AG04450 (cell line): ENCODE results near the gene ABCD3. TPM values are rescaled to one million over a fixed set of nuclear protein-coding genes. Genes with fewer than 3 reads are reported as not detected.
A peak's percentile ranks its signal among the peaks of the same experiment; 100 is the strongest.

Source experiments
- CTCF ChIA-PET: fragments of 300-600, 350-600 bp; formaldehyde crosslinking; extraction: SDS; loops from one replicate; lab custom pipeline; 2022; ENCODE audit warnings: antibody characterized with exemption, inconsistent platforms; lab: Charles Lee
- POLR2A ChIA-PET: fragments of 350-600 bp; formaldehyde crosslinking; extraction: SDS; loops from one replicate; lab custom pipeline; 2021; ENCODE audit warnings: antibody characterized with exemption, inconsistent platforms; lab: Yijun Ruan, JAX
- DNase-seq: peaks from one replicate; pipeline ENCODE4 v3.0.0-alpha.2; 2011; ENCODE audit warnings: low read depth, low spot score
- H3K27ac ChIP-seq: one replicate; pipeline ENCODE4 v1.5.1; 2012; ENCODE audit warnings: low read depth, low read length, control low read depth
- H3K27me3 ChIP-seq: one replicate; pipeline ENCODE4 v1.6.0; 2012; ENCODE audit warnings: low read length; ENCODE audit not compliant: control insufficient read depth, insufficient read depth
- H3K4me3 ChIP-seq: 2 replicates; pipeline ENCODE4 v1.5.1; 2011; ENCODE audit warnings: mild to moderate bottlenecking, low read depth, low read length, control low read depth
- H3K9me3 ChIP-seq: 2 replicates; pipeline ENCODE4 v1.5.1; 2012; ENCODE audit warnings: low read length; ENCODE audit not compliant: control insufficient read depth, insufficient read depth
- polyA plus RNA-seq: library from polyadenylated mRNA; depleted of rRNA; stranded (reverse); fragments of >200 nt; gene quantifications from 2 replicates; pipeline ENCODE4 v1.2.3, GENCODE V29; 2011
- TF ChIP-seq, protein P1 (sequence below): IDR thresholded peaks from 2 replicates; pipeline ENCODE4 v1.5.1; 2011; ENCODE audit warnings: low read depth, low read length, control low read depth, inconsistent platforms

The ABCD3 gene
- polyA plus RNA-seq, 1 experiment, result 34.0 TPM

DNA sequence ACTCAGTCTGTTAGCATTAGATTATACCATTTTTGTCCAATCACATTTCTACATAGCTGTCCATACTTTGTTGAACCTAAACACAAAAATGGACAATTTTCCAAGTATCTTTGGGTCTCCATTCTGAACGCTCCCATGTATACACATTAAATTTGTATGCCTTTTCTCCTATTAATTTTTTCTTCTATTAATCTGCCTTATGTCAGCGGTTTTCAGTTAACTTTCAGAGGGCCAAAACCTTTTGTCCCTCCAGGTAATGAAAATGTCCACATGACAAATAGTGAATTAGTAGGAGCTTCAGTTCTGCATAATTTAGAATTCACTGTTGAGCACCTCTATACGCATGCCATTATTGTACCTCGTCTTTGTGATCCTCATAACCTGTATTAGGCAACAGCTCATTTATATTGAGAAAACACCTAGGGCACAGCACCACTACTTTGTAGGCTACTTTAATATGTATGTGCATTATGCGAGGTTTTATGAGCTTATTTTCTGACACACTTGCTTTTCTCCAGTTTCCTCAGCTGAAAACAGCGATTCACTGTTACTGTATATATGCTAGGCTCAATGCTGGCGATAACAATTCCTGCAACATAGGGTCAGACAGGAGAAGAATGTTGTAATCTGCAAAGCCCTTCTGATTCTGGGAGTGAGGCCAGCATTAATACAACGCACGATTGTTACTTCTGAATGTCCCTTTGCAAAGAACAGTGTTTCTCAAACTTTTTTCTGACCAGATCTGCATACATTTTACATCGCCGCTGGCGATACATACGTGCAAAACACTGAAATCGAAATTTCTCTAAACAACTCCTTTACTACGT lies 1.1 kb upstream of the ABCD3 start:
- DNase-seq, result peak; percentile 65
- TF ChIP-seq, protein P1, sequence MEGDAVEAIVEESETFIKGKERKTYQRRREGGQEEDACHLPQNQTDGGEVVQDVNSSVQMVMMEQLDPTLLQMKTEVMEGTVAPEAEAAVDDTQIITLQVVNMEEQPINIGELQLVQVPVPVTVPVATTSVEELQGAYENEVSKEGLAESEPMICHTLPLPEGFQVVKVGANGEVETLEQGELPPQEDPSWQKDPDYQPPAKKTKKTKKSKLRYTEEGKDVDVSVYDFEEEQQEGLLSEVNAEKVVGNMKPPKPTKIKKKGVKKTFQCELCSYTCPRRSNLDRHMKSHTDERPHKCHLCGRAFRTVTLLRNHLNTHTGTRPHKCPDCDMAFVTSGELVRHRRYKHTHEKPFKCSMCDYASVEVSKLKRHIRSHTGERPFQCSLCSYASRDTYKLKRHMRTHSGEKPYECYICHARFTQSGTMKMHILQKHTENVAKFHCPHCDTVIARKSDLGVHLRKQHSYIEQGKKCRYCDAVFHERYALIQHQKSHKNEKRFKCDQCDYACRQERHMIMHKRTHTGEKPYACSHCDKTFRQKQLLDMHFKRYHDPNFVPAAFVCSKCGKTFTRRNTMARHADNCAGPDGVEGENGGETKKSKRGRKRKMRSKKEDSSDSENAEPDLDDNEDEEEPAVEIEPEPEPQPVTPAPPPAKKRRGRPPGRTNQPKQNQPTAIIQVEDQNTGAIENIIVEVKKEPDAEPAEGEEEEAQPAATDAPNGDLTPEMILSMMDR, result no peak
- Histone ChIP-seq H3K9me3 (no peaks in the 10 kb centered on the region), H3K27me3 (no peaks in the 10 kb centered on the region), H3K4me3 (peak overlapping the region; percentile 69), H3K27ac (peak overlapping the region; percentile 87)
- POLR2A ChIA-PET, result interaction anchor here (1.0 to 1.2 kb wide), 2 partner anchors 9 to 312 kb away, joined by 3 to 5 read pairs; no protein-coding TSS in a partner anchor
- CTCF ChIA-PET, result interaction anchor here (1.0 to 1.6 kb wide), 5 partner anchors 9 to 82 kb away, joined by 3 to 8 read pairs (median 3); no protein-coding TSS in a partner anchor

DNA sequence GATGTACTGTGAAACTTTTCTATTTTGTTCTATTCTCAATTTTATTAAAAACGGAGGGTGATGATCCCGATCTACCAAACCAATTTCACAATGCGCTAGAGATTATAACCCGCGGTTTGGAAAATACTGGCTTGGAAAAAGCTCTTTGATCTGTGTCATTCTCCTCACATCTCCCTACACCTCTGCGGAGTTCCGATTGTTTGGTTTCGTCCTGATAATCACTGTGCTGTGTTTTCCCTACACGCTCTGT lies 536 bp upstream of the ABCD3 start:
- TF ChIP-seq, protein P1, result no peak
- ChIA-PET POLR2A (interaction anchor here (1.0 to 1.2 kb wide), 2 partner anchors 9 to 313 kb away, joined by 3 to 5 read pairs; no protein-coding TSS in a partner anchor), CTCF (interaction anchor here (1.0 to 1.6 kb wide), 5 partner anchors 9 to 82 kb away, joined by 3 to 8 read pairs (median 3); no protein-coding TSS in a partner anchor)
- no peaks in the 10 kb centered on the region for H3K9me3 ChIP-seq
- DNase-seq, result no peak
- no peaks in the 10 kb centered on the region for H3K27me3 ChIP-seq
- H3K27ac ChIP-seq, result peak overlapping the region; percentile 87
- peak overlapping the region; percentile 69 for H3K4me3 ChIP-seq

DNA sequence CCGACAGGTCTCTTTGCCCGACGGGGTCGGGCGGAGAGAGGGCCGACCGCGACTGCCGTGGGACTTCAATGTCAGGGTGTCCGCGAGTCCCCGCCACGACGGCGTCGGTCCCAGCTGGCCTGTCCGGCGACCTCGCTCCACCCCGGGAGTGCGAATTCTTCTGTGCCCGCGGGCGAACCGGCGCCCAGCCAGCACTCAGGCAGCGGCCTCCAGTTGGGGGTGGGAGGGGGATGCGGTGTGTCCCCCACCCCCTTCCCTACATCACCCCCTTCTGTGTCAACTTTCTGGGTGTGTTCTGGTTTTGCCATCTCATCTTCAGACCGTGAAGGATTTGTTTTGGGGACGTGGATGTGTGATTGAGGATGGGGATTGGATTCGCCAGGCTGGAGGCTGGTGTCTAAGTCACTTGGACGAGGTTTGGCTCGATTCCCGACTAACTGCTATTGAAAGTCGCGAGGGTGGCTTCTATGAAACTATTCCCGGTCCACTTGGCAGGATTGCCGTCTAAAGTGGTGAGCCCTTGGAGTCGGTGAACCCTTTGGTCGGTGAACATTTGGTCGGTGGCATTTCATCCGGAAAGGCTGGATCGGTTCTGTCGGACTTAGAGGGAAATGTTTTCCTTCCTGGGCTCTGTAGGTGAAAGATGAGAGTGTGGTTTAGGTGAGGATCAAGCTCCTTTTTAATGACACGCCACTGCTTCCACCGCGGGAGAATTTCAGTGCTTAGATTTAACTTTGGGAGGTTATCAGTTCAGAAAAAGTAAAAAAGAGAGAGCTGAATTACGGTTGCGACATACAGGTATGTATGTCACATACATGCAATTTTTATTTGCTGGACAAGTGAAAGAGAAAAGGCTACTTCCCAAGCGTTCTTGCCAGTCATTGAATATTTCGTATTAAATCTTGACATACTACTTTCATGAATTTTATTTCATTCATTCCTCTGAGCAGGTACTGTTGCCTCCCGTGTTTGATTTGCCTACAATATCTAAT lies 771 bp downstream of the ABCD3 start:
- DNase-seq, result no peak
- Histone ChIP-seq H3K27ac (no peak overlapping the region), H3K27me3 (no peaks in the 10 kb centered on the region)

DNA sequence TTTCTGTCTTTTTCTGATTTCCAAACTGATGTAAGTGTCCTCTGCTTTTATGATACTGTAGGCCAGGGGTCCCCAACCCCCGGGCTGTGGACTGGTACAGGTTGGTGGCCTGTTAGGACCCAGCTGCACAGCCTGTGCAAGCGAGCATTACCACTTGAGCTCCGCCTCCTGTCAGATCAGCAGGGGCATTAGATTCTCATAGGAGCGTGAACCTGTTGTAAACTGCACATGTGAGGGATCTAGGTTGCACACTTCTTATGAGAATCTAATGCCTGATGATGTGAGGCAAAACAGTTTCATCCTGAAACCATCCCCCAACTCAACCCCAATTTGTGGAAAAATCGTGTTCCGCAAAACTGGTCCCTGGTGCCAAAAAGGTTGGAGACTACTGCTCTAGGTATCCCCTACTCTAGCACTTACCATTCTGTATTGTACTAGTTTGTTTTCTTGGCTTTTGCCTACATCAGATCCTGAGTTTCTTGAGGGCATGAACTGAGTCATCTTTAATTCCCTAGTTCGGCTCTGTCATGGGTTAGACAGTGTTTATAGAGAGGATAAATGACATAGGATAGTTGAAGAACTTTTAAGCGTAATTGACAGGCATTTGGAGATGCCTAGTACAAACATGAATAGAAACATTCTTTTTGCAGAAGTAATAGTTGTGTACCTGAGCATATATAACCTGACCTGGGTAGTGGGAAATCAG lies 4.1 kb downstream of the ABCD3 start:
- CTCF ChIA-PET, result interaction anchor here (4.2 kb wide), 1 partner anchor 41 kb away, joined by 27 read pairs; no protein-coding TSS in a partner anchor
- Histone ChIP-seq H3K27me3 (no peaks in the 10 kb centered on the region), H3K9me3 (no peaks in the 10 kb centered on the region), H3K4me3 (no peak overlapping the region), H3K27ac (no peak overlapping the region)
- no peak for DNase-seq
- TF ChIP-seq, protein P1, result no peak
- POLR2A ChIA-PET, result no interaction called here

More for the DNA sequence above, 771 bp downstream of the ABCD3 start:
- POLR2A ChIA-PET, result interaction anchor here (0.6 to 1.2 kb wide), 3 partner anchors 10 to 314 kb away, joined by 3 to 5 read pairs (median 3); no protein-coding TSS in a partner anchor
- Histone ChIP-seq H3K9me3 (no peaks in the 10 kb centered on the region), H3K4me3 (peak overlapping the region; percentile 82)
- TF ChIP-seq, protein P1, result no peak
- CTCF ChIA-PET, result interaction anchor here (1.6 kb wide), 1 partner anchor 35 kb away, joined by 3 read pairs; no protein-coding TSS in a partner anchor
